ENCODE results near the gene SLC26A2.

The SLC26A2 gene

GRCh38 chr5:149996205-149996890 lies 35.8 kb downstream of the SLC26A2 start:
- TF ChIP-seq CTCF (IDR thresholded peaks at IDR 0.05) = no peak
- H3K27me3 ChIP-seq = no peaks in the 10 kb centered on the region
- peak overlapping the region; percentile 8 to 42 for H3K27ac ChIP-seq
- H3K4me3 ChIP-seq = no peak overlapping the region
- intact Hi-C loops (cut with DNase I; ENCODE audit: low total_unique reads) = loop anchor here (10.0 kb wide), 1 partner anchor 352 kb away; no protein-coding TSS in a partner anchor
- DNase-seq = no peak
- H3K9me3 ChIP-seq = no peaks in the 10 kb centered on the region
- H3K4me1 ChIP-seq = peaks cover 0 to 41% (median 12%) of the 10 kb centered on the region in 4 donors
- peaks cover 0 to 12% (median 0%) of the 10 kb centered on the region in 3 donors for H3K36me3 ChIP-seq

- Histone ChIP-seq H3K27ac (no peak overlapping the region), H3K4me1 (peaks cover 0 to 60% (median 29%) of the 10 kb centered on the region in 4 donors), H3K4me3 (no peak overlapping the region), H3K9me3 (no peaks in the 10 kb centered on the region), H3K36me3 (peaks cover 0 to 12% (median 0%) of the 10 kb centered on the region in 3 donors), H3K27me3 (no peaks in the 10 kb centered on the region)
- DNase-seq = no peak
- TF ChIP-seq CTCF (IDR thresholded peaks at IDR 0.05) = no peak
- intact Hi-C loops (cut with DNase I; ENCODE audit: low total_unique reads) = loop anchor here (10.0 kb wide), 1 partner anchor 353 kb away; no protein-coding TSS in a partner anchor
Observed at GRCh38 chr5:149998281-149998680, 37.7 kb downstream of the SLC26A2 start.

GRCh38 chr5:149999359-149999758 lies 38.8 kb downstream of the SLC26A2 start:
- Histone ChIP-seq H3K4me3 (peak overlapping the region; percentile 67 to 99), H3K27ac (peak overlapping the region; percentile 87 to 96), H3K36me3 (peaks cover 0 to 16% (median 0%) of the 10 kb centered on the region in 3 donors), H3K27me3 (no peaks in the 10 kb centered on the region), H3K4me1 (peaks cover 0 to 50% (median 29%) of the 10 kb centered on the region in 4 donors), H3K9me3 (no peaks in the 10 kb centered on the region)
- TF ChIP-seq CTCF (IDR thresholded peaks at IDR 0.05) = no peak
- intact Hi-C loops (cut with DNase I; ENCODE audit: low total_unique reads) = loop anchor here (10.0 kb wide), 1 partner anchor 355 kb away; no protein-coding TSS in a partner anchor
- DNase-seq = no peak

- TF ChIP-seq CTCF (IDR thresholded peaks at IDR 0.05) = no peak
- Histone ChIP-seq H3K4me3 (peak overlapping the region; percentile 67 to 99), H3K4me1 (peaks cover 0 to 45% (median 29%) of the 10 kb centered on the region in 4 donors), H3K27ac (peak overlapping the region; percentile 87 to 96), H3K27me3 (no peaks in the 10 kb centered on the region), H3K36me3 (peaks cover 0 to 18% (median 0%) of the 10 kb centered on the region in 3 donors), H3K9me3 (no peaks in the 10 kb centered on the region)
- intact Hi-C loops (cut with DNase I; ENCODE audit: low total_unique reads) = loop anchor here (5.0 to 10.0 kb wide), 2 partner anchors 212 to 355 kb away; no protein-coding TSS in a partner anchor
- no peak for DNase-seq
Observed at GRCh38 chr5:149999866-150000255, 39.3 kb downstream of the SLC26A2 start.

GRCh38 chr5:150000256-150000989 lies 39.9 kb downstream of the SLC26A2 start, which contains the start of the genes HMGXB3 and TIGD6:
HMGXB3 (plus strand) TSS chr5:150000739; CDS start chr5:150004853, 4,114 bp downstream.
TIGD6 (minus strand) TSS chr5:150000654; CDS start chr5:149996348, 4,306 bp downstream.
- Histone ChIP-seq H3K27ac (peak within 1 kb of the TSS; percentile 87 to 96), H3K4me3 (peak within 1 kb of the TSS; percentile 67 to 99), H3K27me3 (no peaks in the 10 kb centered on the region), H3K36me3 (peaks cover 0 to 18% (median 3%) of the 10 kb centered on the region in 3 donors), H3K9me3 (no peaks in the 10 kb centered on the region), H3K4me1 (peaks cover 0 to 40% (median 29%) of the 10 kb centered on the region in 4 donors)
- TF ChIP-seq CTCF (IDR thresholded peaks at IDR 0.05) = no peak
- intact Hi-C loops (cut with DNase I; ENCODE audit: low total_unique reads) = loop anchor here (5.0 kb wide), 1 partner anchor 212 kb away; no protein-coding TSS in a partner anchor
- peak; percentile 93 to 96 for DNase-seq
